SK-N-SH (cell line): ENCODE results near the gene GCLC. TPM values are rescaled to one million over a fixed set of nuclear protein-coding genes. Genes with fewer than 3 reads are reported as not detected.

ENCODE experiments used
- CTCF ChIA-PET: fragments of 300-600, 350-600 bp; formaldehyde crosslinking; extraction: SDS; loops from one replicate; lab custom pipeline; 2021; lab: Yijun Ruan, JAX
- POLR2A ChIA-PET: fragments of 350-600 bp; sonication (Branson Sonifier 250); formaldehyde crosslinking; extraction: SDS; loops from one replicate; lab custom pipeline; 2020; ENCODE audit warnings: antibody characterized with exemption, inconsistent platforms; lab: Yijun Ruan, JAX
- DNase-seq: peaks from one replicate; pipeline ENCODE4 v3.0.0; 2012
- H2AFZ ChIP-seq: fragments of 200-600 bp; sonication (generic); 2 replicates; pipeline ENCODE4 v1.8.1; 2016; ENCODE audit warnings: antibody characterized with exemption, mild to moderate bottlenecking, low read depth
- H3F3A ChIP-seq: fragments of 200-600 bp; sonication (generic); replicated peaks from 2 replicates; pipeline ENCODE3; 2016; ENCODE audit warnings: antibody characterized with exemption, mild to moderate bottlenecking; ENCODE audit not compliant: insufficient read depth
- H3K27ac ChIP-seq, 2 experiments: fragments of 200-500 bp in 1 of 2; fragments of 200-600 bp in 1 of 2; sonication (Bioruptor generic) in 1 of 2; sonication (generic), shearing (Covaris generic) in 1 of 2; 2 replicates each; pipeline versions ENCODE4 v1.5.1 to v1.6.1; 2014 to 2016; ENCODE audit warnings: low read depth in 2 of 2, inconsistent platforms in 1 of 2, low read length in 1 of 2, mild to moderate bottlenecking in 1 of 2, mixed read lengths in 1 of 2
- H3K27me3 ChIP-seq: fragments of 200-600 bp; sonication (generic), shearing (Covaris generic); 2 replicates; pipeline ENCODE4 v1.6.1; 2016; ENCODE audit warnings: mixed run types; ENCODE audit not compliant: insufficient read depth
- H3K36me3 ChIP-seq, 2 experiments: fragments of 200-500 bp in 1 of 2; fragments of 200-600 bp in 1 of 2; sonication (Bioruptor generic) in 1 of 2; sonication (generic) in 1 of 2; replicated peaks in 1 of 2; 2 replicates each; pipeline versions ENCODE3 to v1.5.1; 2014 to 2016; ENCODE audit warnings: low read length in 1 of 2, mild to moderate bottlenecking in 1 of 2; ENCODE audit not compliant: insufficient read depth in 2 of 2, control insufficient read depth in 1 of 2
- H3K4me1 ChIP-seq, 2 experiments: fragments of 200-500 bp in 1 of 2; fragments of 200-600 bp in 1 of 2; sonication (Bioruptor generic) in 1 of 2; sonication (generic), shearing (Covaris generic) in 1 of 2; 2 replicates each; pipeline versions ENCODE4 v1.5.1 to v1.6.1; 2014 to 2016; ENCODE audit warnings: low read depth in 1 of 2, low read length in 1 of 2, mixed run types in 1 of 2; ENCODE audit not compliant: insufficient read depth in 2 of 2, control insufficient read depth in 1 of 2
- H3K4me2 ChIP-seq: fragments of 200-600 bp; sonication (generic), shearing (Covaris generic); 2 replicates; pipeline ENCODE4 v1.6.1; 2017; ENCODE audit warnings: mixed run types
- H3K4me3 ChIP-seq, 2 experiments: fragments of 200-500 bp in 1 of 2; fragments of 200-600 bp in 1 of 2; sonication (Bioruptor generic) in 1 of 2; sonication (generic), shearing (Covaris generic) in 1 of 2; 2 replicates each; pipeline versions ENCODE4 v1.5.1 to v1.8.1; 2014 to 2016; ENCODE audit warnings: low read depth in 2 of 2, inconsistent platforms in 1 of 2, low read length in 1 of 2, mild to moderate bottlenecking in 1 of 2, mixed read lengths in 1 of 2, moderate library complexity in 1 of 2
- H3K79me2 ChIP-seq: fragments of 200-600 bp; sonication (generic); 2 replicates; pipeline ENCODE4 v1.8.1; 2017; ENCODE audit warnings: mild to moderate bottlenecking; ENCODE audit not compliant: insufficient read depth
- H3K9ac ChIP-seq: fragments of 200-600 bp; sonication (generic); 2 replicates; pipeline ENCODE4 v1.6.1; 2017; ENCODE audit warnings: mixed run types
- H3K9me2 ChIP-seq: fragments of 200-600 bp; sonication (generic); 2 replicates; pipeline ENCODE4 v1.6.1; 2017; ENCODE audit warnings: mixed run types
- H3K9me3 ChIP-seq: fragments of 200-600 bp; sonication (generic); 2 replicates; pipeline ENCODE4 v1.6.1; 2017; ENCODE audit warnings: mixed run types, mild to moderate bottlenecking, moderate library complexity
- H4K20me1 ChIP-seq: fragments of 200-600 bp; sonication (generic); 2 replicates; pipeline ENCODE4 v1.6.1; 2017; ENCODE audit warnings: mild to moderate bottlenecking, mixed run types; ENCODE audit not compliant: insufficient read depth
- CHD2 ChIP-seq: fragments of 150-350 bp; IDR thresholded peaks from 2 replicates; pipeline ENCODE4 v1.6.1; 2018; ENCODE audit warnings: low read length; ENCODE audit not compliant: partially characterized antibody
- EP300 ChIP-seq, 2 experiments: IDR thresholded peaks; 2 replicates each; pipeline versions ENCODE4 v1.4.0 to v1.6.1; 2012; ENCODE audit warnings: borderline replicate concordance in 1 of 2, low read depth in 1 of 2, low read length in 1 of 2
- GATA2 ChIP-seq: sonication (generic); formaldehyde crosslinking; IDR thresholded peaks from 2 replicates; pipeline ENCODE4 v1.5.0; 2020; ENCODE audit warnings: mild to moderate bottlenecking, missing genetic modification reagents
- JUND ChIP-seq: IDR thresholded peaks from 2 replicates; pipeline ENCODE4 v1.4.0; 2012
- NFIC ChIP-seq: IDR thresholded peaks from 2 replicates; pipeline ENCODE4 v1.4.0; 2012; ENCODE audit warnings: borderline replicate concordance
- POLR2AphosphoS5 ChIP-seq: IDR thresholded peaks from 2 replicates; pipeline ENCODE4 v1.6.1; 2012; ENCODE audit warnings: low read depth, low read length
- SMC3 ChIP-seq: IDR thresholded peaks from 2 replicates; pipeline ENCODE4 v1.6.1; 2012; ENCODE audit warnings: low read depth, low read length, improper control_type of control experiment
- YY1 ChIP-seq: IDR thresholded peaks from 2 replicates; pipeline ENCODE4 v1.4.0; 2012; ENCODE audit warnings: low read depth, mild to moderate bottlenecking
- WGBS: methylation state at CpG from one replicate; pipeline ENCODE4 v1.1.6; 2017; ENCODE audit warnings: low lambda C conversion rate; 5-methylcytosine and 5-hydroxymethylcytosine counted together
- polyA plus RNA-seq, 3 experiments: library from polyadenylated mRNA; depleted of rRNA; stranded (reverse); fragments of >200 nt; gene quantifications; 2 replicates each; pipeline ENCODE4 v1.2.3, GENCODE V29; 2012
- TF ChIP-seq, protein P1 (sequence below): IDR thresholded peaks from 2 replicates; pipeline ENCODE4 v1.6.1; 2012; ENCODE audit warnings: mild to moderate bottlenecking, low read depth, low read length, moderate library complexity

GCLC gene
- polyA plus RNA-seq, 1 of the 3 experiments (the other 2 are of a cell fraction): 7.5 TPM

DNA sequence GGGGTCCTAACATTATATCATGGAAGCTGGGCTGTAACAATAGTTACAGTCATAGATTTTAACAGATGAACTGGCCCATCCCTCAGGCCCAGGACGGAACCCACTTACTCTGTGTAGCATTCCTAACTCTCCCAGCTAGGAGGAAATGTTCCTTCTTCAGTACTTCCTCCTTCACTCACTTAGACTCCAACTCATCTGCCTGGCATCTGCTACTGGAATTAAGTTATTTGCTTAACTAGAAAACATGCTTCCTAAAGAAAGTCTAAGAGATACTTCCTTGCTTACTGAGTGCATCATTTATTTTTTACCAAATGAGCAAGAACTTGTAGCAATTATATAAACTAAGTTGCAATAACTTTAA is 20.5 kb downstream of the GCLC start:
- 22% methylated on average over 1 of the region's 1 CpG for WGBS
- Histone ChIP-seq H3K4me2 (peak overlapping the region; percentile 14; the same call in 1 of the 2 replicates), H2AFZ (no peak overlapping the region), H3K27me3 (no peaks in the 10 kb centered on the region), H4K20me1 (no peaks in the 10 kb centered on the region), H3K9me3 (no peaks in the 10 kb centered on the region), H3K79me2 (no peaks in the 10 kb centered on the region), H3F3A (no peaks in the 10 kb centered on the region), H3K4me1 (peaks cover 13 to 15% of the 10 kb centered on the region in 2 experiments; a peak in 3 of 4 replicates), H3K27ac (no peak overlapping the region), H3K36me3 (peaks cover 0 to 5% of the 10 kb centered on the region in 2 experiments), H3K4me3 (no peak overlapping the region), H3K9me2 (no peaks in the 10 kb centered on the region), H3K9ac (no peak overlapping the region)
- DNase-seq: no peak
- no peak for TF ChIP-seq YY1
- TF ChIP-seq, protein P1, sequence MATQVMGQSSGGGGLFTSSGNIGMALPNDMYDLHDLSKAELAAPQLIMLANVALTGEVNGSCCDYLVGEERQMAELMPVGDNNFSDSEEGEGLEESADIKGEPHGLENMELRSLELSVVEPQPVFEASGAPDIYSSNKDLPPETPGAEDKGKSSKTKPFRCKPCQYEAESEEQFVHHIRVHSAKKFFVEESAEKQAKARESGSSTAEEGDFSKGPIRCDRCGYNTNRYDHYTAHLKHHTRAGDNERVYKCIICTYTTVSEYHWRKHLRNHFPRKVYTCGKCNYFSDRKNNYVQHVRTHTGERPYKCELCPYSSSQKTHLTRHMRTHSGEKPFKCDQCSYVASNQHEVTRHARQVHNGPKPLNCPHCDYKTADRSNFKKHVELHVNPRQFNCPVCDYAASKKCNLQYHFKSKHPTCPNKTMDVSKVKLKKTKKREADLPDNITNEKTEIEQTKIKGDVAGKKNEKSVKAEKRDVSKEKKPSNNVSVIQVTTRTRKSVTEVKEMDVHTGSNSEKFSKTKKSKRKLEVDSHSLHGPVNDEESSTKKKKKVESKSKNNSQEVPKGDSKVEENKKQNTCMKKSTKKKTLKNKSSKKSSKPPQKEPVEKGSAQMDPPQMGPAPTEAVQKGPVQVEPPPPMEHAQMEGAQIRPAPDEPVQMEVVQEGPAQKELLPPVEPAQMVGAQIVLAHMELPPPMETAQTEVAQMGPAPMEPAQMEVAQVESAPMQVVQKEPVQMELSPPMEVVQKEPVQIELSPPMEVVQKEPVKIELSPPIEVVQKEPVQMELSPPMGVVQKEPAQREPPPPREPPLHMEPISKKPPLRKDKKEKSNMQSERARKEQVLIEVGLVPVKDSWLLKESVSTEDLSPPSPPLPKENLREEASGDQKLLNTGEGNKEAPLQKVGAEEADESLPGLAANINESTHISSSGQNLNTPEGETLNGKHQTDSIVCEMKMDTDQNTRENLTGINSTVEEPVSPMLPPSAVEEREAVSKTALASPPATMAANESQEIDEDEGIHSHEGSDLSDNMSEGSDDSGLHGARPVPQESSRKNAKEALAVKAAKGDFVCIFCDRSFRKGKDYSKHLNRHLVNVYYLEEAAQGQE: no peak
- 0 out of 2 replicates have a peak, but pooled peaks have one; percentile 16 for TF ChIP-seq JUND
- ChIA-PET CTCF (interaction anchor here (0.8 to 3.7 kb wide), 10 partner anchors 10 to 352 kb away, joined by 3 to 11 read pairs (median 3); partner anchors contain the start of gene GCLC), POLR2A (no interaction called here)

DNA sequence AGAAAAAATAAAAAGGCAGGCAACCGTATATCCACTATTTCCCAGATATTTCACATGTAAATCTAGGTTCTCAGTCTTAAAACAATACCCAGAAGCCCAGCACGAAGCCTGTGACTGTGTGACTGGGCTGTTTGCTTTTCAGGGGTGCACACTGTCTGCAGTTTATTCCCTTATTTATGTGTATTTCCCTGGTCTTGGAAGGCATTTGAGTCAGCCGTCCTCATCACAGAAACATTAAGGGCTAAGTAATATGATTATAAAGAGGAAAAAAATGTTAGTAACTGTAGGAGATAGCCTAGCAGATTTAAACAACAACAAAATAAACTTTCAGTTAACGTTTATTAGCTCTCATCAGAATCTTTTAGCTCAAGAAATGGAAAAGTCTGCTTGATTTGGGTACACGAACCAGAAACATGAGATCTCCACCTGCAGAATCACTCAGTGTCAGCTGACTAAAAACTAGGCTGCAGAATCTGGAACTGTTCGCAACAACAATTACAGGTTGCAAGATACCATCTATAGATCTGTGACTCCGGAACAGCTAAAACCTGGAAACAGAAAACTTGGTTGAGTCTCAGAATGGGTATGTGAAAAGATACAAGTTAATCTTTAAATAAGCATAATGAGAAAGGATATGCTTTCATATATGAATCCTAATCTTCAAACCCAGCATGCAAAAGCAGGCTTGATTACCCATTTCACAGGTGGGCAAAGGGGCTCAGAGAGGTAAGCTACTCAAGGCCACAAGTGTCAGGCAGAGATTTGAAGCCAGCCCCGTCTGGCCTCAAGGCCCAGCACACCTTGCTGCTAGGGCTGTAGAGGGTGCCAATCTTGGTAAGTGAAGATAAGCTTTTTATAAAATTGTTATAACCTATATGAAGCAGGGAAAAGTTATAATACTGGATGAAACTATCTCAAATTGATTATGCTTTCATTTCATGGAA is 21.1 kb downstream of the GCLC start:
- no peak for TF ChIP-seq SMC3
- TF ChIP-seq GATA2 (CRISPR knock-in tag): peak; percentile 21; the same call in 1 of the 2 replicates
- no peak for TF ChIP-seq NFIC
- TF ChIP-seq EP300 (IDR thresholded peaks at IDR 0.05; ENCODE audit: borderline replicate concordance in 1 of 2, low read depth in 1 of 2, low read length in 1 of 2): no peak
- TF ChIP-seq POLR2AphosphoS5: no peak
- TF ChIP-seq CHD2: no peak
- no peaks in the 10 kb centered on the region for H3F3A ChIP-seq
- no peak overlapping the region for H3K9ac ChIP-seq
- H3K4me3 ChIP-seq: no peak overlapping the region
- H3K4me2 ChIP-seq: peak overlapping the region; percentile 14; the same call in 1 of the 2 replicates
- H3K36me3 ChIP-seq: peaks cover 0 to 5% of the 10 kb centered on the region in 2 experiments
- no peaks in the 10 kb centered on the region for H4K20me1 ChIP-seq
- no peak overlapping the region for H2AFZ ChIP-seq
- H3K4me1 ChIP-seq: peaks cover 13 to 15% of the 10 kb centered on the region in 2 experiments; a peak in 3 of 4 replicates
- no peaks in the 10 kb centered on the region for H3K9me3 ChIP-seq
- no peaks in the 10 kb centered on the region for H3K79me2 ChIP-seq
- DNase-seq: no peak
- 67% methylated on average over 8 of the region's 8 CpGs for WGBS
- POLR2A ChIA-PET: no interaction called here
- no peaks in the 10 kb centered on the region for H3K9me2 ChIP-seq
- peak overlapping the region in 1 of 2 experiments; percentile 43; a peak in 1 of 4 replicates for H3K27ac ChIP-seq
- H3K27me3 ChIP-seq: no peaks in the 10 kb centered on the region
- CTCF ChIA-PET: interaction anchor here (0.8 to 3.7 kb wide), 9 partner anchors 10 to 205 kb away, joined by 3 to 11 read pairs (median 4); partner anchors contain the start of gene GCLC
